Upper lobe of left lung (tissue), 6 donors: ENCODE measurements around the gene AGPS. TPM values are rescaled to one million over a fixed set of nuclear protein-coding genes. Genes with fewer than 3 reads are reported as not detected.

ENCODE experiments used
- ATAC-seq, 2 donors: fragments of 200-7000 bp; cut with Tn5 transposase; one replicate each; pipeline ENCODE4 v1.9.1; 2022; ENCODE audit warnings: mild to moderate bottlenecking in 2 of 2, moderate library complexity in 2 of 2; ENCODE audit not compliant: low FRiP score in 2 of 2
- DNase-seq, 2 donors: peaks; one replicate each; pipeline ENCODE4 v3.0.0-alpha.2; 2019 to 2020
- H3K27ac ChIP-seq, 4 donors: fragments of 200-600 bp; sonication (generic); one replicate each; pipeline ENCODE4 v1.5.1; 2016 to 2019
- H3K27me3 ChIP-seq, 4 donors: fragments of 200-600 bp; sonication (generic); one replicate each; pipeline ENCODE4 v1.5.1; 2017 to 2019
- H3K36me3 ChIP-seq, 4 donors: fragments of 200-600 bp; sonication (generic); one replicate each; pipeline ENCODE4 v1.5.1; 2016 to 2019
- H3K4me1 ChIP-seq, 4 donors: fragments of 200-600 bp; sonication (generic); one replicate each; pipeline ENCODE4 v1.5.1; 2018 to 2019
- H3K4me3 ChIP-seq, 4 donors: fragments of 200-600 bp; sonication (generic); one replicate each; pipeline ENCODE4 v1.5.1; 2017 to 2019; ENCODE audit warnings: mild to moderate bottlenecking in 2 of 4, moderate library complexity in 1 of 4
- H3K9me3 ChIP-seq, 4 donors: fragments of 200-600 bp; sonication (generic); one replicate each; pipeline ENCODE4 v1.5.1; 2018 to 2019
- CTCF ChIP-seq, 6 experiments: fragments of 450-650 bp in 4 of 6; fragments of 200-600 bp in 2 of 6; sonication (generic) in 2 of 6; IDR thresholded peaks; one replicate each; pipeline ENCODE4 v1.5.1; 2016 to 2019; ENCODE audit warnings: antibody characterized with exemption in 6 of 6
- EP300 ChIP-seq, 4 donors: sonication (generic); formaldehyde crosslinking; IDR thresholded peaks; one replicate each; pipeline ENCODE4 v1.5.1; 2017; ENCODE audit warnings: antibody characterized with exemption in 4 of 4, control low read depth in 2 of 4
- POLR2A ChIP-seq, 4 donors: fragments of 450-650 bp; IDR thresholded peaks; one replicate each; pipeline ENCODE4 v1.5.1; 2016 to 2017; ENCODE audit warnings: antibody characterized with exemption in 4 of 4, mild to moderate bottlenecking in 2 of 4
- POLR2AphosphoS5 ChIP-seq, 2 donors: sonication (generic); formaldehyde crosslinking; IDR thresholded peaks; one replicate each; pipeline ENCODE4 v1.5.1; 2017; ENCODE audit warnings: antibody characterized with exemption in 2 of 2
- WGBS, 2 donors: methylation state at CpG; one replicate each; pipeline ENCODE4 v1.1.5; 2017 to 2018; 5-methylcytosine and 5-hydroxymethylcytosine counted together
- total RNA-seq, 6 donors: library from RNA; depleted of rRNA in 4 of 6; stranded (reverse); fragments of >200 nt in 4 of 6; gene quantifications; one replicate each; pipeline versions ENCODE4 v1.1.0 to v1.2.1, GENCODE V29; 2016 to 2021
- donor health status: DM: no; HTN: no; CAD: no; lungs with moderate emphysema.
- donor health status: DM: no; HTN: yes; CAD: no; lungs with severe emphysema.

The AGPS gene
- total RNA-seq, 6 donors from 2014 or later: 38.8 to 81.6 (median 50.0) TPM

- WGBS, 2 donors: 16 to 18% methylated on average over 8 of the region's 8 CpGs
- Histone ChIP-seq H3K4me1 (peaks cover 24 to 61% (median 36%) of the 10 kb centered on the region in 4 donors), H3K9me3 (no peaks in the 10 kb centered on the region), H3K27me3 (no peaks in the 10 kb centered on the region), H3K27ac (peak overlapping the region; percentile 78 to 85 (median 80)), H3K36me3 (no peaks in the 10 kb centered on the region), H3K4me3 (peak overlapping the region; percentile 75 to 92 (median 79))
- no peak for ATAC-seq
- TF ChIP-seq POLR2AphosphoS5 (IDR thresholded peaks at IDR 0.05) (no peak), CTCF (IDR thresholded peaks at IDR 0.05) (no peak), EP300 (IDR thresholded peaks at IDR 0.05) (no peak), POLR2A (IDR thresholded peaks at IDR 0.05) (no peak)
- DNase-seq: no peak
These were observed 706 bp downstream of the AGPS start for GRCh38 chr2:177393203-177393755.

- ATAC-seq (no peak), DNase-seq (no peak)
- no peaks in the 10 kb centered on the region for H3K27me3 ChIP-seq
- no peaks in the 10 kb centered on the region for H3K9me3 ChIP-seq
- peaks cover 30 to 68% (median 42%) of the 10 kb centered on the region in 4 donors for H3K4me1 ChIP-seq
- TF ChIP-seq POLR2AphosphoS5 (IDR thresholded peaks at IDR 0.05) (no peak), POLR2A (IDR thresholded peaks at IDR 0.05) (no peak), CTCF (IDR thresholded peaks at IDR 0.05) (no peak), EP300 (IDR thresholded peaks at IDR 0.05) (no peak)
- no peaks in the 10 kb centered on the region for H3K36me3 ChIP-seq
- H3K27ac ChIP-seq: peak overlapping the region in 1 of 4 donors; percentile 21
- 70 to 76% methylated on average over 8 of the region's 8 CpGs for WGBS, 2 donors
- peak overlapping the region in 3 of 4 donors; percentile 75 to 92 (median 82) for H3K4me3 ChIP-seq
These were observed 1.4 kb downstream of the AGPS start for GRCh38 chr2:177393824-177394593.

GRCh38 chr2:177394594-177394973 lies 2.0 kb downstream of the AGPS start:
- H3K4me3 ChIP-seq: no peak overlapping the region
- DNase-seq: no peak
- no peaks in the 10 kb centered on the region for H3K9me3 ChIP-seq
- 64 to 67% methylated on average over 3 of the region's 3 CpGs for WGBS, 2 donors
- H3K4me1 ChIP-seq: peaks cover 30 to 72% (median 45%) of the 10 kb centered on the region in 4 donors
- ATAC-seq: no peak
- H3K36me3 ChIP-seq: no peaks in the 10 kb centered on the region
- H3K27ac ChIP-seq: peak overlapping the region in 1 of 4 donors; percentile 21
- TF ChIP-seq CTCF (IDR thresholded peaks at IDR 0.05) (no peak), EP300 (IDR thresholded peaks at IDR 0.05) (no peak), POLR2A (IDR thresholded peaks at IDR 0.05) (no peak), POLR2AphosphoS5 (IDR thresholded peaks at IDR 0.05) (no peak)
- H3K27me3 ChIP-seq: no peaks in the 10 kb centered on the region

- DNase-seq: no peak
- H3K4me3 ChIP-seq: no peak overlapping the region
- no peak for TF ChIP-seq CTCF (IDR thresholded peaks at IDR 0.05)
- no peak for TF ChIP-seq EP300 (IDR thresholded peaks at IDR 0.05)
- TF ChIP-seq POLR2AphosphoS5 (IDR thresholded peaks at IDR 0.05): no peak
- TF ChIP-seq POLR2A (IDR thresholded peaks at IDR 0.05): no peak
- H3K9me3 ChIP-seq: no peaks in the 10 kb centered on the region
- WGBS, 2 donors: 93 to 100% methylated on average over 3 of the region's 3 CpGs
- no peak overlapping the region for H3K27ac ChIP-seq
- no peak for ATAC-seq
- no peaks in the 10 kb centered on the region for H3K36me3 ChIP-seq
- peaks cover 30 to 75% (median 45%) of the 10 kb centered on the region in 4 donors for H3K4me1 ChIP-seq
- no peaks in the 10 kb centered on the region for H3K27me3 ChIP-seq
These were observed 2.9 kb downstream of the AGPS start for GRCh38 chr2:177395351-177396065.
